Left renal pelvis (tissue), 4 donors: Measurements from ENCODE around the gene ZNF865. TPM values are rescaled to one million over a fixed set of nuclear protein-coding genes. Genes with fewer than 3 reads are reported as not detected.
A peak's percentile ranks its signal among the peaks of the same experiment; 100 is the strongest.

Experiments
- DNase-seq, 4 donors: peaks; one replicate each; pipeline ENCODE4 v3.0.0-alpha.2; 2013; ENCODE audit warnings: low read depth in 4 of 4, low spot score in 3 of 4
- polyA plus RNA-seq, 4 donors: library from polyadenylated mRNA; unstranded; fragments of 120-200 nt; gene quantifications; one replicate each; pipeline ENCODE4 v1.2.1, GENCODE V29; 2013; ENCODE audit not compliant: insufficient read length in 4 of 4

ZNF865 gene
- polyA plus RNA-seq, 4 donors, result 6.8 to 13.0 (median 7.9) TPM

- no peak for DNase-seq
Observed at GRCh38 chr19:55643003-55643886, 37.8 kb downstream of the ZNF865 start, which contains the start of gene ZNF581. TSS of gene ZNF581 (plus strand) at chr19:55643649. CDS start at chr19:55644572, 923 bp downstream.

GRCh38 chr19:55643887-55644176 is 38.4 kb downstream of the ZNF865 start:
- no peak for DNase-seq

DNA sequence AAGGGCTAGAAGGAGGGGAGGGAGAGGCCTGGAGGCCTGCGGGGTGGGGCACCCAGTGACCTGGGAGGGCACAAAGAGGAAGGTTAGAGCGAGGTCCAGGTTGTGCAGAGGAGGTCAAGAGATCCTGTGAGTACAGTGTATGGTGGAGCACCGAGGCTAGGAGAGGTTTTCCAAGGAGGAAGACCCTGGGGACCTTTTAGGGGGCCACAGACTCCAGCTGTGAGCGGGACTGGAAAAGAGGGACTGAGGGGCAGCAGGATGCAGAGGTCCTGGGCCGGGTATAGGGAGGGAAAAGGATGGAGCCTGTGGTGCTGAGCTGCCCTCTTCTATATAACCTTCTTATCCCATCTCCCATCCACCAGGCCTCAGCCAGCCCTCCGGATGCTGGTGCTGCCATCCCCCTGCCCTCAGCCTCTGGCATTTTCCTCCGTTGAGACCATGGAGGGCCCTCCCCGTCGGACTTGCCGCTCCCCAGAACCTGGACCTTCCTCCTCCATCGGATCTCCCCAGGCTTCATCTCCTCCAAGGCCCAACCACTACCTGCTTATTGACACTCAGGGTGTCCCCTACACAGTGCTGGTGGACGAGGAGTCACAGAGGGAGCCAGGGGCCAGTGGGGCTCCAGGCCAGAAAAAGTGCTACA is 38.9 kb downstream of the ZNF865 start:
- DNase-seq, result no peak

GRCh38 chr19:55644842-55645511 is 39.5 kb downstream of the ZNF865 start:
- DNase-seq, result no peak

GRCh38 chr19:55645512-55645881 is 40.0 kb downstream of the ZNF865 start:
- DNase-seq, result no peak

GRCh38 chr19:55646889-55647731 is 41.7 kb downstream of the ZNF865 start:
- DNase-seq, result no peak

GRCh38 chr19:55647732-55648584 is 42.5 kb downstream of the ZNF865 start, which contains the start of gene CCDC106:
TSS of gene CCDC106 (plus strand) at chr19:55648212. CDS start at chr19:55649047, 835 bp downstream.
- peak in 2 of 4 donors; percentile 66 to 68 for DNase-seq

DNA sequence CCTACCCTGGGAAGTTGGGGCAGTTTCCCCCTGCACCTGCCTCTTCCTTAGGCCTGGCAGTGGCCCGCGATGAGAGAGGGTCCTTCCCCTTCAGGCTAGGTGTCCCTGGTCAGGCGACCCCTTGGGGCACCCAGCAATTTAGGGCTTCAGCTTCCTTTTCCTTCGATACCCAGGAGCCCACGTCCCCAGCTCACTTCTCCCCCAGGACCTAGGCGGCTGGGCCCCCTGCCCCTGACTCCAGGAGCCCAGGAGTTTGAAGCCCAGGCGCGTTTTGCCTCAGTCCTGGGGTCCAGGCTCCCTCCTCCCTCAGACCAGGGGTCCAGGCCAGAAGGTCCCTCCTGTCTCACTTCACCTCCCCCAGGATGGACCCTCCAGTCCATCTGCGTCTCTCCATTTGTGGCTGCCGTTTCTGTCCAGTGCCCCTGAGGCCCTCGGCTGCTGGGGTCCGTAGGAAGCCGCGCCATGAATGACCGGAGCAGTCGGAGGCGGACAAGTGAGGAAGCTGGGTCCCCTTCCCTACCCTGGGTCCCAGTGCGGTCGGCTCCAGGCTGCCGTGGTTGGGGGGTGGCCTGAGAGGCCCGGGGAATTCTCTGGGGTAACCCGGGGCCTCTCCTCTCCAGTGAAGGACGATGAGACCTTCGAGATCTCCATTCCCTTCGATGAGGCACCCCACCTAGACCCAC is 43.3 kb downstream of the ZNF865 start:
- DNase-seq, result no peak

- DNase-seq, result no peak
Observed at GRCh38 chr19:55649268-55650125, 44.0 kb downstream of the ZNF865 start.

DNA sequence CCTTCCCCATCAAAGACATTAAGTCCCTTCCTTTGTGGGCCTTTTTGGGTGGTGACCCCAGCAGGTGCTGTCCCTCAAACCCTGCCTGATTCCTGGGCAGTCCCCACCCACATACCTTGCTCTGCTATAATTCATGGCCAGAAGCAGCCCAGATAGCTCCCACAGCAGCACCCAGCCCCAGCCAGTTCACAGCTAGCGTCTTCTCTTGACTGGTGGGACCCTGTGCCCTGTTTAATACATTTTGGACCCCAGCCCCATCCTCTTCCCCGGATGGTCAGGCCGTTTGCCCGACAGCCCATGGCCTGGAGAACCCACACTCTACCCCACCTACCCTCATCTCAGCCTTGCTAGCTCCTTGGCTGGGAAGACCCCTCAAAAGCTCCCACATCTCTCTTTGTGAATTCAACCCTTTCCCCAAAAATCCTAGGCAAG is 44.7 kb downstream of the ZNF865 start:
- DNase-seq, result no peak

DNA sequence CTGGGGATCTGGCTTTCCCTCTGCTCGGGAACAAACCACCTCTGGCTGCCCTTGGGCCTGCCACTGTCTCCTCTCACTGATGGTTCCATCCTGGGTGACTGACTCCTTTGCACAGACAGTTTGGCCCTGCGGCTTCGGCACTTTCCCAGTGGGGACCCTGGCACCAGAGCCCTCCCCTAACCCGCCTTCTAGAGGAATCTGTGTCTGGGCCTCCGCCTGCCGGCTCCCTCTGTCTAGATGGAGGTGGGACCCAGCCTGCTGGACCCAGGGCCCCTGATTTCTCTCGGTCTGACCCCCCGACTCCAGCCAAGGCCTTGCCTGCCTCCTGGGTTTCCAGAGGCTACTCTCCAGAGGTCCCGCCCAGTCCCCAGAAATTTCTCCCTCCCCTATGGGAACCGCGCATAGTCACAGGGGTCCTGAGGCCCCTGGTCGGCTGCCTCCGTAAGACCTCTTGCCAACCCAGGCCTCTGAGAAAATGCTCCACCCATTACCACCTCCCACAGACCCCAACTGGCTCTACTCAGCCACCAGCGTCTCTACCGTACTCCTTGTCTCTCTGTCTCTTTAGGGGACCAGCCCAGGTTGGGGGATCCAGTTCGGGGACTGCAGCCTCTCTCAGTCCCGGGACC is 45.3 kb downstream of the ZNF865 start:
- DNase-seq, result no peak

GRCh38 chr19:55651236-55651635 is 45.8 kb downstream of the ZNF865 start:
- DNase-seq, result no peak

DNA sequence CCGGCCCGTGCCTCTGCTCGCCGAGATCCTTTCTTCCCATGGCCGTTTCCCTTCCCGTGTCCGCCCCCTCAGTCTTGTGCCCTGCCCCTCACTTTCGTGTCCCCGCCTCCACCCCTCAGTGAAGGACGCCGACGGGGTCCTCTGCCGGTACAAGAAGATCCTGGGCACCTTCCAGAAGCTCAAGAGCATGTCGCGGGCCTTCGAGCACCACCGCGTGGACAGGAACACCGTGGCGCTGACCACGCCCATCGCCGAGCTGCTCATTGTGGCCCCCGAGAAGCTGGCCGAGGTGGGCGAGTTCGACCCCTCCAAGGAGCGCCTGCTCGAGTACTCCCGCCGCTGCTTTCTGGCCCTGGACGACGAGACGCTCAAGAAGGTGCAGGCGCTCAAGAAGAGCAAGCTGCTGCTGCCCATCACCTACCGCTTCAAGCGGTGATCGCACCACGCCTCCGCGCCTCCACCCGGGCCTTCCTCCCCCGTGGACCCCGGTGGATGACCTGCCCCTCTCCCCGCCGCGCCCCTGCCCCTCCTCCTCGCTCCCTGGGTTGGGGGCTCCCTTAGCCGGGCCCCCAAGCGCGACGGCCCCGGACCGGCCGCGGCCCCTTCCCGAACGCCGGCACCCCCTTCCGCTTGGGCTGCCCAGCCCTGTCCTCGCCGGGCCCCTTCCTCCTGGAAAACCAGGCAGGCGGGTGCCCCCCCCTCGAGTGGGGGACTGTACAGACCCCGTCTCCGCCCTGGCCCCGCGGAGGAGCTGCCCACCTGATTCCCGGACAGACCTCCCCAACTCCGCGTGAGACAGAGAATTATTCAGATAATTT is 47.1 kb downstream of the ZNF865 start:
- no peak for DNase-seq

DNA sequence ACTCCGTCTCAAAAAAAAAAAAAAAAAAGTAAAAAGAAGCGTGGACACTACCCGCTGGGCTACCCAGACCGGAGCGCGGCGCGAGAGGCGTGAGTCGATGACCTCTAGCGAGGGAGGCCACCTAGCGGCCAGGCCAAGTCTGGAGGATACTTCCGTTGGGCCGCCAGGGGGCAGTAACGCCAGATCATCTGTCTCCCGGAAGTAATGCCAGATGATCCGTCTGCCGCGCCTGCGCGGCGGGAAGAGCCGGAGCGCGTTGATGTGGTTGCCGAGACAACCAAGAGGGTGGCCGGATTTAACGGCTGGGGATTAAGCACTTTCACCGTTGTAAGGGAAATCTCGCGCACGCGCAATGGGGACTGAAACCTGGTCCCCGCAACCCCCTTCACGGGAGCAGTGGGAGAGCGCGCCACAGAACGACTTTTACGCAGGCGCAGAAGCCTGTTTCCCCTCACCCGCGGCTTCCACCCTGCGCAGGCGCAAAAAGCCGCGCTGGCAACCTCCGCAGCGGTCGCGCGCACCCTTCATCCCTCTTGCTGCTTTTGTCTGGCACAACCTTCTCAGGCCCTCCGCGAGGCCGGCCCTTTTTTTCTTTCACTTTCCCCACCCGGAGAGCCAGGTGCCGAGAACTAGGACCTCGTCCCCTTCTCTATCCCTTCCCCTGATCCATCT is 48.3 kb downstream of the ZNF865 start:
- peak; percentile 98 to 100 (median 99) for DNase-seq

- peak; percentile 97 to 99 (median 99) for DNase-seq
Observed at GRCh38 chr19:55654323-55654867, 48.9 kb downstream of the ZNF865 start.
